ENCODE measurements around the gene DSCAML1.

Gene DSCAML1

GRCh38 chr11:117462183-117462863 lies 334.7 kb downstream of the DSCAML1 start:
- TF ChIP-seq HDGF (IDR thresholded peaks at IDR 0.05; ENCODE audit: borderline replicate concordance), result no peak
- TF ChIP-seq CTBP1 (IDR thresholded peaks at IDR 0.05; ENCODE audit: borderline replicate concordance), result no peak
- no peak for TF ChIP-seq PKNOX1 (IDR thresholded peaks at IDR 0.05)
- TF ChIP-seq ELF4 (IDR thresholded peaks at IDR 0.05), result no peak
- TF ChIP-seq BHLHE40 (IDR thresholded peaks at IDR 0.05; ENCODE audit: borderline replicate concordance), result no peak
- TF ChIP-seq SUZ12 (IDR thresholded peaks at IDR 0.05), result no peak
- no peak for TF ChIP-seq SP1 (IDR thresholded peaks at IDR 0.05)
- no peak for TF ChIP-seq ZNF384 (IDR thresholded peaks at IDR 0.05)
- no peak for TF ChIP-seq LEF1 (IDR thresholded peaks at IDR 0.05; ENCODE audit: borderline replicate concordance)
- TF ChIP-seq TARDBP (IDR thresholded peaks at IDR 0.05), result no peak
- CTCF ChIA-PET, result no interaction called here

DNA sequence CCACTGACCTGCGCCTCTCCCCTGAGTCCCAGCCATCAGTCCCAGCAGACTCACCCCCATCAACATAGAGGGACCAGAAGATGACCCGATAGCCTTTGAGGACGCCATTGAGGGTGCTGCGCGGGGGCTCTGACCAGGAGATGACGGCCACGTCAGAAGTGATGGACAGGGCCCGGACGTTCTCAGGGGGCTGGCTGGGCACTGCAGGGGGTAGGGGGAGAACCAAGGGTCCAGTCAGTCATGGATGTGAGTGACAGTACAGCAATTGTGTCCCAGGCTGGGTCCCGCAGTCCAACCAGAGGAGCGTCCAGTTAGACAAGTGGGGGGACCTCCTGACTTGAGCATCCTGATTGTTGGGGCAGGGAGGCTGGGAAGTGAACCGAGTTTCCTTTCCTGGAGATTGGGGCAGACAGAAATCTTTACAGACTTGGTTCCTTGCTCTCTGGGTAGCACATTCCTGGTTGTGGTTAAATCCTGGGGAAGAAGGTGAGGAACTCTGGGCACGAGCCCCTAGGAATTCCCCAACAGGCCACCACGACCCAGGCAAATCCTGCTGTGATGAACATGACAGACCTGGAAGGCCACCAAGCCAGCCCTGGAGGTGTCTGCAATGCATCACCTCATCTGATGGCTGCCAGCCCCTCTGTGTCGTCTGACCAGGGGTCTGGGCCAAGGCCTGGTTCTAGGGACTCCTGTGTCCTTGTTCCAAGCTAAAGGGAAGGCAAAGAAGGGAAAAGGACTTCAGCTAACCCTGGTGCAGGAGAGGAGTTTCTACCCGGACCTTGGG lies 335.4 kb downstream of the DSCAML1 start:
- ChIA-PET CTCF (interaction anchor here (1.3 kb wide), 1 partner anchor 35 kb away, joined by 4 read pairs; no protein-coding TSS in a partner anchor), POLR2A (no interaction called here)
- no peak for DNase-seq (ENCODE audit: extremely low spot score)
- no peak for TF ChIP-seq SUZ12 (IDR thresholded peaks at IDR 0.05)
- no peak for TF ChIP-seq BHLHE40 (IDR thresholded peaks at IDR 0.05; ENCODE audit: borderline replicate concordance)
- no peak for TF ChIP-seq LEF1 (IDR thresholded peaks at IDR 0.05; ENCODE audit: borderline replicate concordance)
- no peak for TF ChIP-seq L3MBTL2 (conservative IDR thresholded peaks at IDR 0.05)
- TF ChIP-seq HDGF (IDR thresholded peaks at IDR 0.05; ENCODE audit: borderline replicate concordance), result no peak
- TF ChIP-seq FOXA1 (IDR thresholded peaks at IDR 0.05), result no peak

More at GRCh38 chr11:117462183-117462863, 334.7 kb downstream of the DSCAML1 start:
- POLR2A ChIA-PET, result no interaction called here
- no peak for DNase-seq (ENCODE audit: extremely low spot score)

DNA sequence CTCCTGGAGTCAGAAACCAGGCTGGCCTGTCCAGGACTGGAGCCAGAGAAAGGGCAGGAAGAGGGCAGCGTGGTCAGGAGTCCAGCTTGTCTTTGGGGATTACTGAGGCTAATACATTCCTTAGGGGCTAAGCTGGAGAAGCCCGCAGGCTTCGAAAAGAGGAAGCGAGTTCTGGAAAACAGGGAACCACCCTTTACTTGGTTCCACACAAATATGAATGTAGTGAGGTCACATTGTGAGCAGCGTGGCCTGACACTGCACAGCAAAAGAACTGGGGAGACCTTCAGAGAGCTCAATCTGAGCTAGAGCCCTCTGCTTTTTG lies 337.1 kb downstream of the DSCAML1 start:
- CTCF ChIA-PET, result interaction anchor here (1.2 to 1.3 kb wide), 2 partner anchors 34 to 348 kb away, joined by 4 read pairs; no protein-coding TSS in a partner anchor
- DNase-seq (ENCODE audit: extremely low spot score), result no peak
- TF ChIP-seq SP1 (IDR thresholded peaks at IDR 0.05), result no peak
- TF ChIP-seq CTBP1 (IDR thresholded peaks at IDR 0.05; ENCODE audit: borderline replicate concordance), result no peak
- TF ChIP-seq NFRKB (IDR thresholded peaks at IDR 0.05), result no peak
- TF ChIP-seq ZNF384 (IDR thresholded peaks at IDR 0.05), result no peak
- TF ChIP-seq HDGF (IDR thresholded peaks at IDR 0.05; ENCODE audit: borderline replicate concordance), result no peak
- no peak for TF ChIP-seq LEF1 (IDR thresholded peaks at IDR 0.05; ENCODE audit: borderline replicate concordance)
- POLR2A ChIA-PET, result no interaction called here

- POLR2A ChIA-PET, result no interaction called here
- CTCF ChIA-PET, result interaction anchor here (1.2 kb wide), 1 partner anchor 348 kb away, joined by 4 read pairs; no protein-coding TSS in a partner anchor
- no peak for DNase-seq (ENCODE audit: extremely low spot score)
- TF ChIP-seq FOXM1 (IDR thresholded peaks at IDR 0.05; ENCODE audit: borderline replicate concordance) (no peak), ZNF384 (IDR thresholded peaks at IDR 0.05) (no peak), ARNT (IDR thresholded peaks at IDR 0.05) (no peak), BHLHE40 (IDR thresholded peaks at IDR 0.05; ENCODE audit: borderline replicate concordance) (no peak), CTBP1 (IDR thresholded peaks at IDR 0.05; ENCODE audit: borderline replicate concordance) (no peak), SP1 (IDR thresholded peaks at IDR 0.05) (no peak)
Observed at GRCh38 chr11:117459123-117459978, 337.7 kb downstream of the DSCAML1 start.

- no peak for DNase-seq (ENCODE audit: extremely low spot score)
- CTCF ChIA-PET, result interaction anchor here (1.1 kb wide), 1 partner anchor 32 kb away, joined by 4 read pairs; no protein-coding TSS in a partner anchor
- TF ChIP-seq HDGF (IDR thresholded peaks at IDR 0.05; ENCODE audit: borderline replicate concordance), result no peak
- no peak for TF ChIP-seq ELF4 (IDR thresholded peaks at IDR 0.05)
- no peak for TF ChIP-seq SP1 (IDR thresholded peaks at IDR 0.05)
- no peak for TF ChIP-seq ARNT (IDR thresholded peaks at IDR 0.05)
- TF ChIP-seq TARDBP (IDR thresholded peaks at IDR 0.05), result no peak
- TF ChIP-seq SUZ12 (IDR thresholded peaks at IDR 0.05), result no peak
- no peak for TF ChIP-seq CTBP1 (IDR thresholded peaks at IDR 0.05; ENCODE audit: borderline replicate concordance)
- TF ChIP-seq FOXM1 (IDR thresholded peaks at IDR 0.05; ENCODE audit: borderline replicate concordance), result no peak
- TF ChIP-seq NFRKB (IDR thresholded peaks at IDR 0.05), result no peak
- no peak for TF ChIP-seq LEF1 (IDR thresholded peaks at IDR 0.05; ENCODE audit: borderline replicate concordance)
- TF ChIP-seq L3MBTL2 (conservative IDR thresholded peaks at IDR 0.05), result no peak
- TF ChIP-seq ZNF384 (IDR thresholded peaks at IDR 0.05), result no peak
- no peak for TF ChIP-seq BHLHE40 (IDR thresholded peaks at IDR 0.05; ENCODE audit: borderline replicate concordance)
- TF ChIP-seq FOXK2 (IDR thresholded peaks at IDR 0.05), result no peak
- TF ChIP-seq FOXA1 (IDR thresholded peaks at IDR 0.05), result no peak
- no peak for TF ChIP-seq PKNOX1 (IDR thresholded peaks at IDR 0.05)
- POLR2A ChIA-PET, result no interaction called here
Observed at GRCh38 chr11:117458275-117459122, 338.5 kb downstream of the DSCAML1 start.
